Kidney tubule cell (primary cell): ENCODE measurements around the gene CATSPER3.

ENCODE experiments used
- DNase-seq: peaks from one replicate; pipeline ENCODE4 v3.0.0-alpha.2; 2018; ENCODE audit warnings: low spot score

The CATSPER3 gene

DNA sequence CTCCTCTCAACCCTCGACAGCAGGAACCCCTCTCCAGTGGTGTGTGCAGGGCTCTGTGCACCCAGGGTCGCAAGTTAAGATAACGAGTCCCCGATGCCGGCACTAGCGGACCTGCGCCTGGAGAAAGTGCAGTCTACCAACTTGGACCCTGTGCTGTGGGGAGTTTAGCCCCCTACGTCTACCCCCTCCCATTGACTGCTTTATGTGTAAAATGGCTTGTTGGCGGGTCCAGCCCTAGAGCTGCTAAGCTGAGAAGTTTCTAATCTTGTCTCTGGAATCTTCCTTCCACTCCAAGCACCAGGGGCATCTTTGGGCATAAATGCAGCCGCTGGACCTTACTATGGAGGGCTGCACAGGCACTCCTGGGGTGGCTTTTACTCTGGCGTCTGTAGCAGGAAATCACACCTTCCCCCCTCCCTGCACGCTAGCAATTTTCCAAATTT is 73.5 kb downstream of the CATSPER3 start:
- DNase-seq: no peak

DNA sequence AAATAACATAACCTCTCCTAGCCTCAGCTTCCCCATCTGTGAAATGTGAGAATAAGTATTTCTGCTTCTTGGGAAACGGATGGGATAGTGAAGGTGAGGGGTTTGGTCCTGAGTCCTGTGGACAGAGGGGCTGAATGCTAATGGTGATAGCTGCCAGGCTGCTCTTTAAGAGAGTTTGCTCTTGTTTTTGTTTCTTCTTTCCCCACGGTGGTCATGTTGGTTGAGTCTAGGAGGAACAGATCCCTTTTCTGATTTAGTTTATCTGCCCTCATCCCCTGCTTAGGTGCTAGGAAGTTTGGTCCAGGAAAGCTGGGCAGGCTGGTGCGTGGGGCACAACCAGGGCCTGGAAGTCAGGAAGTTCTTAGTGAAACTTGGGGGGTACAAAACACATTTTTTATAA is 74.0 kb downstream of the CATSPER3 start:
- no peak for DNase-seq

DNA sequence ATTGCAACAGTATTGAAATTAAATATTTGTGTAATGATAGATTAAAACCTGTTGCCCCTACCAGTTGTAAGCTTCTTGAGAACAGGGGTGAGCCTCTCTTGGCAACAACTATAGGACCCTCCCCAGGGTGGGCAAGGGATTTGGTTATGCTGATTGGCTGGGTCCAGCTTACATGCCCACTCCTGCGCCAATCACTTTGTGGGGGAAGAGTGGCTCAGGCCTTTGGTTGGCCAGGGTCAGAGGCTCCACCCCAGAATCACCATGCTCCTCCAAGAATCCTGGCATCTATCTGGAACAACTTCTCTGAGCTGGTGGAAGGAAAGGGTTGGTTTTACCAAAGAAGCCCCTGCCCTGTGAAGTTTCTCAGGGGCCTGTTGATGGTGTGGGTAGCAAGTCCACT is 74.9 kb downstream of the CATSPER3 start:
- no peak for DNase-seq

DNA sequence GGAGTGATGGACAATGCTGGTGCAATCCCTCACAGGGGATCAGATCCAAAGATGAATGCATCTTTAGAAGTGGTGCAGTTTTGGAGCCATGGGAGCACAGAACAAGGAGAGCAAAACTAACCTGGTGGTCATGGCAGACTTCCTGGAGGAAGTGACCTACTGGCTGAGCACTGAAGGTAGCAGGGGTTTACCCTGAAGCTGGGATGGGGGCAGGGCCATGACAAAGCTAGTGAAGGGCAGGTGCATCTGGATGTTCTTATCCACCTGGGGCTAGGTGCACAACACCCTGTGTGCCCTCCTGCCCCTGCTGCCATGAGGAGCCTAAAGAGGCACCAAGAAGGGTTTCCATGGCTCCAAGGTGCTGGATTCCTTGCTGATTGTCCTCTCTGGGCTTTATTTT is 77.8 kb downstream of the CATSPER3 start:
- DNase-seq: no peak

DNA sequence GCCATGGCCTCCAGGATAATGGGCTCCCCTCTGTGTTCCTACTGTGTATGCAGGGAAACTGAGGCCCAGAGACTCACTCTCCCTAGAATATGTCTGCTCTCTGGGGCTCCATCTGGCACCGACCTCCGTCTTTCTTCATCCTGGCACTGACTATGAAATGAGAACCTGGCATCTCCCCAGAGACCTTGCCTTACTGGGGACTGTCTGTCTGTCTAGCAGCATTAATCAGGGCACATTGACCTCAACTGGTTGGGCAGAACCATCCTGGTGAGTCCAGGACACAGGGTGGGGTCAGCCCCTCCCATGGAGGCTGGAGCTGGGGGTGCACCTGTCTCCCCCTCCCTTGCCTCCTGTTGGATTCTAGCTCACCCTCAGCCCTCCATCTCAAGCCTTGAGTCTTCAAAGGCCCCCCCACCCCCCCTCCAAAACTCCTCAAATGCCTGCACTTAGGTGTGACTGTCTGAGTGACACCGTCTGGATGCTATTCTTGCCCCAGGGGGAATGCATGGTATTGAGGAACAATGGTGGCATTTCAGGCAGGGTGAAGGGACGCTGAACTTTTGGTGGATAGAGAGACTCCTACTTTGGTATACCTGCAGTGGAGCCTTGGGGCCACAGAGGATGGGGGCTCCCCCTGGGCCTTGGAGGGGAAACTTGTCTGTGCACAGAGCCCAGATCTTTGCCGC is 79.1 kb downstream of the CATSPER3 start:
- DNase-seq: no peak

DNA sequence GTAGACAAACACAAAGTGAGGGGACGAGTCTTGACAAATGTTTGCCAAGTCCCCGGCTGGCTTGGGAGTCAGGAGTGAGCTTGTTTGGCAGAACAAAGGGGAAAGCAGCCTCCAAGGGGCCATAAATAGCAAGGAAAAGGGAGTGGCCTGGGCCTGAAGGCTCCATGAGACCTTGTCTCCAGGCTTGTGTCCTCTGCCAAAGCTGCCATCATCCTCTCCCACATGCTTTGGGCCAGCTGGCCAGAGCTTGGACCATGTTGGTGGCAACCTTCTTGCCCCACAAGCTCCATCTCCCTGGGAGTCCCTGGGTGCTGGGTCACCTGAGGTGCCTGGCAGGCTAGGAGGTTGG is 79.6 kb downstream of the CATSPER3 start:
- no peak for DNase-seq

DNA sequence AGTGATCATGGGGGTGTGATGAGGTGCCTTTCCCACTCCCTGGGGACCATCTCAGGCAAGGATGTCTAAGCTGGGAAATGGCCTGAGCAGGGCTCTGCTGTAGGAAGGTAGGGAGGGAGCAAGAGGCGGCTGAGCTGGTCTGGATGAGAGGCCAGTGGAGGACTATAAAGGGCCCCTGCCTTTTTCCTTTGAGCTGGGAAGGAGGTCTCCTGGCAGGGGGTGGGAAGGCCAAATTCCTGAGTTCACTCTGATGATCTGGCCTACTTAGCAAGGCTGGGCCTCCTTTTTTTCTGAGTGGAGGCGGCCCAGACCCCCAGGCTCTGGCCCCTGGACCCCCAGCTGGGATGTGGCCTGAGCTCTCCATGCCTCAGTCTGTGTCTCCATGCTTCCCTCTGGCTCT is 80.6 kb downstream of the CATSPER3 start:
- no peak for DNase-seq

DNA sequence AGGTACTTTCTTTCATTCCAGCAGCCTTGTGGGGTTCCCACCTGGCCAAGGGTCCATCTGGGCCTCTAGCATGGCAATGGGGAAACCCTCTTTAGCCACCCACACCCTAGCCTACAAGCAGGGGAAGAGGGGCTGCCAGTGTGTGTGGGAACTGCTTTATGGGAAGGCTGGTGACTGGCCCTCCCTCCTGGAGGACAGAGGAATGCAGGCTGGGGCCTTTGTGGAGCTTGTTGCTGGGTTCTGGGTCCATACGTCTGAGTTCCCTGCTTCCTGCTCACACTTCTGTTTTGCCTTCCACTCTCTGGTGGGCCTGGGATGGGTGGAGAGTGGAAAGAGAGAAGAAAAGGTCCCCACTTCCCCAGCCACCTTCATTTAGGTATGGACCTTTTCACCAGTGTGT is 81.2 kb downstream of the CATSPER3 start:
- DNase-seq: no peak

DNA sequence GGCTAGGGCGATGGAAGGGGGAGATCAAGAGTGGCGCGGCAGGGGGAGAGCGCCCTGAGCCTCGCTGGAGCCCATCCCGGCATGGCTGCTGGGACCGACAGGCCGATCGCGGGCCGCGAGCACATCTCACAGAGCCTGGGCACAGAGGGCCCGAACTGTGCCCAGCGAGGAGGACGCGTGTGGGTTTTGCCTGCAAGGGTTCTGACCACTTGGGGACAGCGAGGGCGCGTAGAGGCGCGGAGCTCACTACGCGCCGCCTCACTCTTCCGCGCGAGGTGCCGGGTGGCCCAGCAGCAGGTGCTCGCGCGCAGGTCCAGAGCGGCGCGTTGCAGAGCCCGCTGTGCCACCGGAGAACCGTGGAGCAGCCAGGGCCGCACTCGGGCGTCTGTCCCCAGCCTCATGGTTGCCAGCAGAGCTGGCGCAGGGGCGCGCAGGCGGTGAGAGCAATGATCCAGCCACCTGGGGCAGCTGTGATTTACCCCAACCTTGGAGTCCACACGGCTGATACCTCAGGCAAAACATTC is 82.6 kb downstream of the CATSPER3 start:
- no peak for DNase-seq

DNA sequence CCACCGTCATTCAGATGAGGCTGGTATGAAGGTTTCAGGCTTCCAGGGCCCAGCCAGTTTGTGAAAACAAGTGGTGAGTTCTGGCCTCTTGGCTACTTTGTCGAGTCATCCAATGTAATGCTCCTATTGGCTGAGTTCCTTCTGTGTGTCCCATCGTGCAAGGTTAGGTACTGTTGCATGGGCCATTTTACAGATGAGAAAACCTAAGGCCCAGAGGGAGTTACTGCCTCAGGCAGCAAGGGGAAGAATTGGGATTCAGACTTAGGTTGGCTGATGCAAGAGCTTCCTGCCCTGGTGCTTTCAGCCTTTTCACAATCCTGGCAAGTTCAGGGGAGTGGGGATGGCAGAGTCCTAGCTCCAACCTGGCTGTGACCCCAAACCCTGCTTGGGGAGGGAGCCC is 83.7 kb downstream of the CATSPER3 start:
- DNase-seq: no peak

DNA sequence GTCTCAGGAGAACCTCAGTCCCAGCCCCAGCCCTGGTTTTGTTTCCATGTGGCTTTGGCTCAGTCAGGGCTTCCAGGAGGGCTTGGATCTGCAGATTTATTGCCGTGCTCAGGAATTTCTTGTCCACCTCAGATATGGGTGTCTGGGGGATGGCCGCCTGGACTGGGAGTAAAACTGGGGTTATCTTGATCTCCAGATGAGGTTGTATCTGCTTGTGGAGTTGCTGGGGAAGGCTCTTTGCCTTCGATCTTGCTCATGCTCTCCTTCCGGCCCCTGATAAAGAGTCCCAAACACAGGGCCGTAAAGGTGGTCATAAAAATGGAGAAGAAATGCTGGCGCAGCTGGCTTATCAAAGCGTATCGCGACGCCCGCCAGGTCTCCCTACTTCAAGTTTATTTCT is 84.2 kb downstream of the CATSPER3 start:
- DNase-seq: no peak

DNA sequence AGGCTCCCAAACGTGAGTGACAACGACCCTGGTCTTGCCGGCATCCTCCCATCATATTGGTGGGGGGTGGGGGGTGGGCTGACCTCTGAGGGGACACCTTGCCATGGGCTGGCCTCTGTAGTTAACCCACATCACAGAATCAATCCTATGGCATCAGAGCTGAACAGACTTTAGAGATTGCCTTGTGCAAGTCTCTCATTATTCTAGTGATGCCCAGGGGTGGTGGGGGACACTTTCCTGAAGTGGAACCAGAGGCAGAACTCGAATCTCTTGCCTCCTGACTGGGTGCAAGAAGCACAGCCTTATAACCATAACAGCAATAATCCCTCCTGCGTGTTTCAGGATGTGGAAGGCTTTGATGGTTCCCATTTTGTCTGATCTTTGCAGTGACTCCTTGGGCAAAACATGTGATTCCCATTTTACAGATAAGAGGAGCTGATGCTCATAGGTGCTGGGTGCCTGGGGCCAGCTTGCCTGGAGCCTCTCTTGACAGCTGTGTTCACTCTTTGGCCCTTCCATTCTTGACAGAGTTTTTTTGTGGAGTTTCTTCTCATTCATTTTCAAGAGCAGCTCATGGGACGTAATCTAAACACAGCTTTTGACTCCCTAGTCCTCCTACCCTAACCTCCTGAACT is 84.9 kb downstream of the CATSPER3 start:
- no peak for DNase-seq

DNA sequence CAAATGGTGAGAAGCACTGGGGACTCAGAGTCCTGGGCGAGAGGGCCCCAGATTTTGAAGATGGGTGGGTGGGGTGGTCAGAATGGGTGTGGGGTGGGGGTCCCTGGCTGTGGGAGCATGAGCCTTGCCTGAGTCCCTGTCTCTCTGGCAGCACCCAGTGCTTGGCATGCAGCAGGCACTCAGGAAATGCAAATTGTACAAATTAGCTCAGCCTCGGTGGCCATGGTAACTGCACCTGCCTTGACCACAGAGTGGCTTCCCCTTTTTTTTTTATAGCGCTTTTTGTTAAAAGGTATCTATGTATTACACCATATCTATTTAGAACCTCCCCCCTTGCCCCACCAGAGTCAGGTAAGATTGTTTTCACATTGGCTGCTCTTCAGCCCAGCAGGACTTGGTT is 85.6 kb downstream of the CATSPER3 start:
- no peak for DNase-seq

DNA sequence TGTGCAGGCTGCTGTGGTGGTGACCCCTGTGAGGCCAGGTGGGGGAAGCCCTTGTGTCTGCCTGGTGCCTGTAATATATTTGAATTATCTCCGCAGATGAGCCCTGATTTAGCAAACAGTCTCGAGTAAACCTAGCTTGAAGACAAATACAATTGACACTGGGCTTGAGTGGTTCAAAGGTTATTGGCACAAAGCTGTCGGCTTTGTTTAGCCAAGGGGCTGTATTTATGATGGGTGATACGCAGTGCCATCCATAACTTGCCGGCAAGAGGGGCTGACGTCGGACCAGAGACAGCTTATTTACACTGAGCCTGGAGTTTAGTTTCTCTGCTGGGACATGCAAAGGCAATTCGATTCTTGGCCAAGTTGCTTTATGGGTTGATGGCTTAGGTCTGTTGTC is 86.3 kb downstream of the CATSPER3 start:
- no peak for DNase-seq

DNA sequence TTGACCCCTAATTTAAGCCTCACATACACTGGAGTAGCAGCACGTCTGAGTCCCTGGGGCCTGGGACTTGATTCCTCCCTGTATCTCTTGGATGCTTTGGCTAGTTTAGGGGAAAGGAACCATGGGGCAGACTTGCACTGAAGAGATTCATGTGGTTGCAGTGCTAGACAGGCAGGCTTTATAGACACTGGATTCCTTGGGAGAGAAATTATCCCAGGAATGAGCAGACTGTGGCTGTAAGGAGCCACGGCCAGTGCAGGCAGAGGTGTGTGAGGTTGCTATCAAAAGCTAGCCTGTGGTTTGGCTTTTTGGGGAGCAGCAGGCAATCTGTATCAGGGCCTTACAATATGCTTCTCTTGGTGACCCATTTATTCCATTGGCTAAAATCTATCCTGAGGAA is 86.8 kb downstream of the CATSPER3 start:
- DNase-seq: no peak

DNA sequence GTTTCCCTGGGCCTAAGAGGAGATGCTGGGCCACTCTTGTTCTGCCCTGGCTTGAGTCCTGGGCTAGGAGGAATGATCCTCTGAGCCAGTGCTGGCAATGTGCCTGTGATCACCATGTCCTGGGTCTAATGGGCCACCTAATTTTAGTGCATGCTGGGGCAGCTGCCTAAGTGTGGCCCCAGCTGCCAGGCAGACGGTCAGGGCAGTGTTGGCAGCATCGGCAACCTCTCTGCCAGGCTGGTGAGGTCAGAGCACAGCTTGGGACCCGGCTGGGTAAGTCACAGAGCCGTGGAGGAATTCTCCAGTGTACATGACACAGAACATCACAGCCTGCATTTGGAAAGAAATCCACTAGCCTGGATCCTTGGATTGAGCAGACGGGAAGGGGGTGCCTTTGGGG is 87.7 kb downstream of the CATSPER3 start:
- no peak for DNase-seq

DNA sequence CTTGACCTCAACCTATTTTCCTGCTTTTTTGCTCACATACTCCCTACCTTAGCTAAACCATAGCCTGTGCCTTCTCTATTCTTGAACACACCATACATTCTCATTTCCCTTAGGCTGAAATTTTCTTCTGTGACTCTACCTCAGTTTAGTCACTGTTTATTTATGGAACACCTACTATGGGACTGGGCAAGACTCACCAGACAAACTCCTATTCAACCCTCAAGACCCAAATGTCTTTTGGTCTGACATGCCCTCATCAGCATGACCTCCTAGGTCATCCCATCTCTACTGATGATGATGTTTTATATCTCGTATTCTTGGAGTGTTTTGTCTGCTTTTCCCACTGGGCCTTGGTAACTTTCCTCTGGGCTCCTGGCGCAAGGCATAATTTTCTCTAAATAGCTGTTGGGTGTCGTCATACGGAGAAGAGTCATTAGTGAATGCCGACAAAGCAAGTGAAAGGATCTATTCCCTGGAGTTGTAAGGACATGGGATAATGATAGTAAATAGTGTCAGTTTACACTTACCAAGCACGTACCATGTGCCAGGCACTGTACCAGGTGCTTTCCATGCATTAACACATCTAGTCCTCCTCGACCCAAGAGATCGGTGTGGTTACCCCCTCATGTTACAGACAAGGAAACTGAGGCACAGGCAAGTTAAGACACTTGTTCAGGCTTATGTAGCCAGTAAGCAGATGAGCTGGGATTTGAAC is 88.8 kb downstream of the CATSPER3 start:
- no peak for DNase-seq

DNA sequence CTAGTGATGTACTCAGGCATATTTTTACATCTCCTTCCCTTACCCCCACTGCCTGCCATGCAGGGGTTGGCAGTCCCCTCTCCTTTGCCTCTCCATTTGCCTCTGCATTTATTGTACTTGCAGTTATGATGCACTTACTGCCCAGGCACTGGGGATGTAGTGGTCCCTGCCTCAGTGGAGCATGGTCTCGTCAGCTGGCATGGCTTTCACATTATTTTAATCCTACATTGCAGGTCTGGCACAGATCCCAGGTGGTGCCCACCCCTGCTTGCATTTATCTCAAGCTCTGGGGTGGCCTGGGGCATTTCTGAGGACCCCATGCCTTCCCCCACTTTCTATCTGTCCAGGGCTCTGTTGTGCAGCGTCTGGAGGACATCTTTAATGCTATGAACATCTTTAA is 89.5 kb downstream of the CATSPER3 start:
- DNase-seq: no peak

DNA sequence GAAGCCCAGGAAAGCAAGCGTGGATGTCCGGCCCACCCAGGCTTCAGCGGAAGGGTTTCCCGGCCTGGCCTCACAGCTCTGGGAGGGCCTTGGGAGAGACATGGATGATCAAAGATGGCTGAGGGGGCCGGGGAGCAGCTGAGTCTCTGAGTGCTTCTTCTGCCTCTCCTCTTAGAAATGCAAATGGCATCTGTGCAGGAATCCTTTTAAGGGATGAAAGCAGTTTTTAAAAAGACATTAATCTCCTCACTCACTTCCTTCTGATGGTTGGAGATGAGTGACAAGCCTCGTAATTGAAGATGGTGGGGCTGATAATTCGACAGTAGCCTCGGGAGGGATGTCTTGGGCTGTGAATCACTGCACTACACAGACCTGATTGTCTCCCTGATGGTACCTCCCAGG is 90.6 kb downstream of the CATSPER3 start:
- DNase-seq: no peak

DNA sequence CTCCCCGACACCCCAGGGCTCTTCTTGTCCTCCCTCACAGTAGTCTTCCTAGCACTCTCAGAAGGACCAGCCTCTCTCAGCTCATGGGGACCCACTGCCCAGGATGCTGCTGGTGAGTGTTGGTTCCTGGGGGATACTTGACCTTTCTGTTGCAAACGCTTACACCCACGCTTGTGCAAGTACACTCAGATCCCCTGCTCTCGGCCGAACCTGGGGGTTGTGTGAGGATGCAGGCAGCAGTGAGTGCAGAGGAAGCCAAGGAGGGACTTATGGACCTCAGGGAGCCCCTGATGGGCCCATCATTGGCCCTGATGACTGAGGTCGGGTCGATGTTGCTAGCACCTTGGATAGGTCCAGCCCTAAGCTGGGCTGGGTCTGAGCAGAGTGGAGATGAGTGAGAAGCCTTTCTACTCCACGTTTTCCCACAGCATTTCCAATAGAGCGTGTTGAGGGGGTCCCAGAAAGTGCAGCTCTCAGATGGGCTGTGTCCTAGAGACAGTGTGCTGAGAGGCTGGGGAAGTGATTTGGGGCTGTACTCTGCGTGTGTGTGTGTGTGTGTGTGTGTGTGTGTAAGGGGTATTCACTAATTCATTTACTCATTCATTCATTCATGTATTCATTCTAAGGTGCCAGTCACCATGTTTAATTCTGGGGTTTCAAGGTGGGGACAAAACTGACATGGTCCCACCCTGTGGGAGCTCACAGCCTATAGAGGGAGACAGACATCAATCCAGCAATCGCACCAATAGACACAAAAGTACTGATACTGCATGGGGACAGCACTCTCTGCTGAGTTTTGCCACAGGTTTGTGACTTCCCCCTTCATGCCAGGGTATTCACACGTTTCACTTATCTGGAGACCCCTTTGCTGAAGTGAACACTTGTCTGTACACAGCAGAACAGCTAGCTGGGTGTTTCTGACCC is 91.6 kb downstream of the CATSPER3 start:
- no peak for DNase-seq

DNA sequence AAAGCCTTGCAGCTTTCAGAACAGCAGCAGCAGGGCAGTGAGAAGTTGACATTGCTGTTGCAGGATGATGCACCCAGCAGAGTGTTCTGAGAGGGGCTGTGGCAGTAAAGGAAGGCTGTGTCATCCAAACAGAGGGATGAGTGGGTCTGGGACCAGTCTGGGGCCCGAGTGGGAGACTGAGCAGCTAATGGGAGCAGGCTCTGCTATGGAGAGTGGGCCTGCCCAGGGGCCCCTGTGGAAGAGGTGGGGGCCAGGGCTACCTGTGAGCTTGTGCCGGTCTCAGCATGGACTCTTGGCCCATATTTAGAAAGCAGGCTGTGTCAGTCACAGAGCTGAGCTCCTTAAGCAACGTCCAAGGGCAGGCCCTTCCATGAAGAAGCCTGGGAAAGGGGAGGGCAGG is 92.3 kb downstream of the CATSPER3 start:
- DNase-seq: no peak

DNA sequence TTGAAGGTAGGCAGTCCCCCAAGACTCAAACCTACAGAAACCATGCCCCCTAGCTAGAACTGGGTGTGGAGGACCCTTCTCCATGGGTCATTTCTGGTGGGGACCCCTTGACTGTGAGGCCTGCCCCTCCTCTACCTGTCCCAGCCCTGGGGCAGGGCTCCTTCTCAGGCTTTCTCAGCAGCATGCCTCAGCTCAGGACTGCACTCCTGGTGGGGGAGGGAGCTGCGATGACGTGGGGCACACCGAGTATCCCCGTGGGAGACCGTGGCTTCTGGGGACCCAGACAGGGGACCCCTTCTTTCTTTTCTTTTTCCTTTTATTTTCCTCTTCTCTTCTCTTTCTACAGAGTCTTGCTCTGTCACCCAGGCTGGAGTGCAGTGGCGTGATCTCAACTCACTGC is 93.3 kb downstream of the CATSPER3 start:
- no peak for DNase-seq
